PC-3 (cell line): ENCODE results near the gene UMAD1. TPM values are rescaled to one million over a fixed set of nuclear protein-coding genes. Genes with fewer than 3 reads are reported as not detected.

Experiments
- ATAC-seq: fragments of 200-7000 bp; cut with Tn5 transposase; 2 replicates; pipeline ENCODE4 v1.9.1; 2020; ENCODE audit warnings: mild to moderate bottlenecking, moderate library complexity
- BruUV-seq: library from RNA; stranded (reverse); fragments of 400-500 nt; replicated peaks from 2 replicates; lab custom pipeline; 2021; lab: Mats Ljungman, UMichigan
- CTCF ChIA-PET: fragments of 300-600 bp; sonication (Branson Sonifier 250); formaldehyde crosslinking; loops from one replicate; lab custom pipeline; 2022; ENCODE audit warnings: antibody characterized with exemption; lab: Charles Lee
- POLR2A ChIA-PET: fragments of 300-600 bp; sonication (Branson Sonifier 250); formaldehyde crosslinking; loops from one replicate; lab custom pipeline; 2022; ENCODE audit warnings: antibody characterized with exemption; ENCODE audit not compliant: unreplicated experiment; lab: Charles Lee
- DNase-seq: peaks from one replicate; pipeline ENCODE4 v3.0.0-alpha.2; 2015
- H2AFZ ChIP-seq: fragments of 300-600 bp; sonication (generic); 2 replicates; pipeline ENCODE4 v1.6.0; 2016; ENCODE audit warnings: antibody characterized with exemption, low read length
- H3F3A ChIP-seq: fragments of 300-600 bp; sonication (generic); one replicate; pipeline ENCODE4 v1.6.0; 2017; ENCODE audit warnings: antibody characterized with exemption, low read length, control low read depth, mild to moderate bottlenecking; ENCODE audit not compliant: unreplicated experiment
- H3K27ac ChIP-seq: fragments of 300-600 bp; sonication (generic); 2 replicates; pipeline ENCODE4 v1.5.1; 2016; ENCODE audit warnings: mild to moderate bottlenecking, low read length
- H3K27me3 ChIP-seq: fragments of 300-600 bp; sonication (generic); 2 replicates; pipeline ENCODE4 v1.6.1; 2016; ENCODE audit warnings: low read length, mixed read lengths
- H3K36me3 ChIP-seq: fragments of 300-600 bp; sonication (generic); 2 replicates; pipeline ENCODE4 v1.6.1; 2016; ENCODE audit warnings: low read depth, mixed run types, low read length, mixed read lengths
- H3K4me1 ChIP-seq: fragments of 300-600 bp; sonication (generic); 2 replicates; pipeline ENCODE4 v1.5.1; 2016; ENCODE audit warnings: low read length; ENCODE audit not compliant: insufficient read depth
- H3K4me2 ChIP-seq: fragments of 300-600 bp; sonication (generic); 2 replicates; pipeline ENCODE4 v1.6.0; 2016; ENCODE audit warnings: low read length
- H3K4me3 ChIP-seq: fragments of 300-600 bp; sonication (generic); 2 replicates; pipeline ENCODE4 v1.5.1; 2016; ENCODE audit warnings: mild to moderate bottlenecking, low read length, mixed read lengths
- H3K79me2 ChIP-seq: fragments of 300-600 bp; sonication (generic); 2 replicates; pipeline ENCODE4 v1.6.1; 2017; ENCODE audit warnings: low read length, mixed read lengths
- H3K9ac ChIP-seq: fragments of 300-600 bp; sonication (generic); 2 replicates; pipeline ENCODE4 v1.6.0; 2016; ENCODE audit warnings: mild to moderate bottlenecking, low read length
- H3K9me2 ChIP-seq: fragments of 300-600 bp; sonication (generic); replicated peaks from 2 replicates; pipeline ENCODE4 v1.6.1; 2016; ENCODE audit warnings: mixed run types, low read length, mixed read lengths
- H3K9me3 ChIP-seq: fragments of 300-600 bp; sonication (generic); 2 replicates; pipeline ENCODE4 v1.6.1; 2016; ENCODE audit warnings: low read length, mixed read lengths
- H4K20me1 ChIP-seq: fragments of 300-600 bp; sonication (generic); 2 replicates; pipeline ENCODE4 v1.6.1; 2016; ENCODE audit warnings: low read length, mixed read lengths
- EZH2 ChIP-seq: fragments of 300-600 bp; sonication (generic); IDR thresholded peaks from one replicate; pipeline ENCODE4 v1.6.1; 2017; ENCODE audit warnings: antibody characterized with exemption, mild to moderate bottlenecking, low read length; ENCODE audit not compliant: unreplicated experiment
- EZH2phosphoT487 ChIP-seq: fragments of 300-600 bp; sonication (generic); IDR thresholded peaks from 2 replicates; pipeline ENCODE4 v1.6.1; 2018; ENCODE audit warnings: mild to moderate bottlenecking, antibody characterized with exemption, low read length, borderline replicate concordance
- intact Hi-C: fragments of 100-400 bp; cut with micrococcal nuclease; formaldehyde crosslinking; loops from 2 replicates; pipeline ENCODE4 v1.9.0; 2023
- total RNA-seq: library from RNA; depleted of rRNA; stranded (reverse); fragments of >200 nt; gene quantifications from 2 replicates; pipeline ENCODE4 v1.2.3, GENCODE V29; 2014
- TF ChIP-seq, protein P1 (sequence below): fragments of 300-600 bp; sonication (generic); conservative IDR thresholded peaks from 2 replicates; pipeline ENCODE4 v1.5.1; 2017; ENCODE audit warnings: antibody characterized with exemption, low read depth, mild to moderate bottlenecking, low read length

The UMAD1 gene
- total RNA-seq, 1 experiment from 2014 or later = 8.9 TPM

GRCh38 chr7:7889791-7890568 lies 249.4 kb downstream of the UMAD1 start:
- ChIA-PET POLR2A (no interaction called here), CTCF (no interaction called here)
- no TSS peak for BruUV-seq
- ATAC-seq (no peak), DNase-seq (no peak)
- Histone ChIP-seq H3K79me2 (no peaks in the 10 kb centered on the region), H3K9ac (no peak overlapping the region), H3K4me3 (no peak overlapping the region), H3F3A (no peaks in the 10 kb centered on the region), H4K20me1 (no peaks in the 10 kb centered on the region), H3K27me3 (no peaks in the 10 kb centered on the region), H3K4me2 (no peak overlapping the region), H3K9me2 (no peaks in the 10 kb centered on the region), H3K27ac (no peak overlapping the region), H3K9me3 (no peaks in the 10 kb centered on the region), H3K4me1 (peaks cover 3% of the 10 kb centered on the region; the same call in 1 of the 2 replicates), H2AFZ (no peak overlapping the region), H3K36me3 (no peaks in the 10 kb centered on the region)
- intact Hi-C loops = no loop called here
- TF ChIP-seq EZH2phosphoT487 (no peak), EZH2 (no peak)
- TF ChIP-seq, protein P1, sequence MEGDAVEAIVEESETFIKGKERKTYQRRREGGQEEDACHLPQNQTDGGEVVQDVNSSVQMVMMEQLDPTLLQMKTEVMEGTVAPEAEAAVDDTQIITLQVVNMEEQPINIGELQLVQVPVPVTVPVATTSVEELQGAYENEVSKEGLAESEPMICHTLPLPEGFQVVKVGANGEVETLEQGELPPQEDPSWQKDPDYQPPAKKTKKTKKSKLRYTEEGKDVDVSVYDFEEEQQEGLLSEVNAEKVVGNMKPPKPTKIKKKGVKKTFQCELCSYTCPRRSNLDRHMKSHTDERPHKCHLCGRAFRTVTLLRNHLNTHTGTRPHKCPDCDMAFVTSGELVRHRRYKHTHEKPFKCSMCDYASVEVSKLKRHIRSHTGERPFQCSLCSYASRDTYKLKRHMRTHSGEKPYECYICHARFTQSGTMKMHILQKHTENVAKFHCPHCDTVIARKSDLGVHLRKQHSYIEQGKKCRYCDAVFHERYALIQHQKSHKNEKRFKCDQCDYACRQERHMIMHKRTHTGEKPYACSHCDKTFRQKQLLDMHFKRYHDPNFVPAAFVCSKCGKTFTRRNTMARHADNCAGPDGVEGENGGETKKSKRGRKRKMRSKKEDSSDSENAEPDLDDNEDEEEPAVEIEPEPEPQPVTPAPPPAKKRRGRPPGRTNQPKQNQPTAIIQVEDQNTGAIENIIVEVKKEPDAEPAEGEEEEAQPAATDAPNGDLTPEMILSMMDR = peak; percentile 21; the same call in 1 of the 2 replicates

DNA sequence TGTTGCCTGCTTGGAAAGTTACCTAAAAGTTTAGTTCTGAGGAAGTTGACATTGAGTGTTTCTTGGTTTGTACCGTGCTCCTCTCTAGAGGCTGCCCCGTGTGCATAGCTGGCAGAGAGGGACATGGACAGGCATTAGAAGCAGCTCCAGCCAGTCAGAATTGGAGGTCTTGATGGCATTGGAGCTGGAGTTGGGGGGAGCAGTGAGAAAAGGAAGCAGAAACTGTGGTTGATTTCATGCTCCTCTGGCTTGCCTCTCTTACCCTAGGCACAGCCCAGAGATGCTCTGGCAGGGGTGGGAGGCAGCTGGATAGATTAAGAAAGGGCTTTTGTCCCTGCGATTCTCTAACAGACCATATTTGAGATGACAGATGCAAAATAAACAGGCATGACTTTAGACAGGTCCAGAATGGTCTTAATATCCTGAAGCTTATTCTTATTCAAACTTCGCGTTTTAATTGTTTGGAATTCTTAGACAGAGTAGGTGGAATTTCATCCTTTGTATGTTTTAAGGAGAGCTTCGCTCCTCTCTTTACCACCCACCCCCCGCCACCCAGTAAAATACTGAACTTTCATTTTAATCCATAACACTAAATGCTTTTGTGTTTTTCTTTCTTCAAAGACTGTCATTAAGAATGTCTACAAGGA lies 254.6 kb downstream of the UMAD1 start:
- no peak overlapping the region for H3K4me2 ChIP-seq
- no TSS peak for BruUV-seq
- intact Hi-C loops = no loop called here
- no peaks in the 10 kb centered on the region for H3K9me2 ChIP-seq
- H4K20me1 ChIP-seq = no peaks in the 10 kb centered on the region
- no peak overlapping the region for H3K27ac ChIP-seq
- no peaks in the 10 kb centered on the region for H3K79me2 ChIP-seq
- no peak overlapping the region for H3K4me3 ChIP-seq
- no peak for ATAC-seq
- H3F3A ChIP-seq = no peaks in the 10 kb centered on the region
- no peaks in the 10 kb centered on the region for H3K27me3 ChIP-seq
- DNase-seq = no peak
- TF ChIP-seq EZH2phosphoT487 (no peak), EZH2 (no peak)
- TF ChIP-seq, protein P1 = no peak
- no peaks in the 10 kb centered on the region for H3K36me3 ChIP-seq
- H3K9me3 ChIP-seq = no peaks in the 10 kb centered on the region
- H3K4me1 ChIP-seq = no peaks in the 10 kb centered on the region
- ChIA-PET CTCF (no interaction called here), POLR2A (no interaction called here)
- H2AFZ ChIP-seq = no peak overlapping the region
- H3K9ac ChIP-seq = no peak overlapping the region

GRCh38 chr7:7895754-7896153 lies 255.2 kb downstream of the UMAD1 start:
- POLR2A ChIA-PET = no interaction called here

More at GRCh38 chr7:7895754-7896153, 255.2 kb downstream of the UMAD1 start:
- Histone ChIP-seq H3K9ac (no peak overlapping the region), H3K4me2 (no peak overlapping the region), H4K20me1 (no peaks in the 10 kb centered on the region), H3K27ac (no peak overlapping the region), H3K27me3 (no peaks in the 10 kb centered on the region), H3K4me1 (no peaks in the 10 kb centered on the region), H2AFZ (no peak overlapping the region), H3K9me3 (no peaks in the 10 kb centered on the region), H3K36me3 (no peaks in the 10 kb centered on the region), H3K4me3 (no peak overlapping the region), H3F3A (no peaks in the 10 kb centered on the region), H3K79me2 (no peaks in the 10 kb centered on the region), H3K9me2 (no peaks in the 10 kb centered on the region)
- DNase-seq (no peak), ATAC-seq (no peak)
- intact Hi-C loops = no loop called here
- TF ChIP-seq EZH2 (no peak), EZH2phosphoT487 (no peak)
- TF ChIP-seq, protein P1 = no peak
- CTCF ChIA-PET = no interaction called here
- BruUV-seq = no TSS peak
